Activated effector memory CD4-positive, alpha-beta T cell treated with anti-CD3 and anti-CD28 coated beads, Interleukin-2, amount 50 U/mL, for 16 hours (primary cell): Measurements from ENCODE around the gene ROR2.
A peak's percentile ranks its signal among the peaks of the same experiment; 100 is the strongest.
"Not testable (repeated sequence)": the region's sequence is repeated elsewhere in the genome, so short reads cannot be mapped to it uniquely, and the experiment has no call there.

Experiments used
- DNase-seq: peaks from one replicate; pipeline ENCODE4 v3.0.0-alpha.2; 2020

Gene ROR2

GRCh38 chr9:91814201-91814600 is 135.8 kb downstream of the ROR2 start:
- DNase-seq, result no peak

GRCh38 chr9:91813176-91813795 is 136.7 kb downstream of the ROR2 start:
- DNase-seq, result no peak

- no peak for DNase-seq
Measured at GRCh38 chr9:91812191-91812590, 137.8 kb downstream of the ROR2 start.

- no peak for DNase-seq
Measured at GRCh38 chr9:91811024-91811909, 138.8 kb downstream of the ROR2 start.

GRCh38 chr9:91810286-91810905 is 139.6 kb downstream of the ROR2 start:
- DNase-seq, result no peak

GRCh38 chr9:91809581-91810285 is 140.3 kb downstream of the ROR2 start:
- DNase-seq, result no peak

GRCh38 chr9:91807643-91808246 is 142.3 kb downstream of the ROR2 start:
- no peak for DNase-seq

- no peak for DNase-seq
Measured at GRCh38 chr9:91805031-91805430, 145.0 kb downstream of the ROR2 start.

- no peak for DNase-seq
Measured at GRCh38 chr9:91803970-91804752, 145.9 kb downstream of the ROR2 start.

GRCh38 chr9:91803151-91803940 is 146.7 kb downstream of the ROR2 start:
- DNase-seq, result no peak

- DNase-seq, result no peak
Measured at GRCh38 chr9:91802391-91802790, 147.6 kb downstream of the ROR2 start.

- no peak for DNase-seq
Measured at GRCh38 chr9:91800473-91801030, 149.5 kb downstream of the ROR2 start.

GRCh38 chr9:91799113-91799744 is 150.8 kb downstream of the ROR2 start:
- peak; percentile 53 for DNase-seq

- DNase-seq, result peak; percentile 78
Measured at GRCh38 chr9:91798273-91799112, 151.5 kb downstream of the ROR2 start.

- not testable (repeated sequence) for DNase-seq
Measured at GRCh38 chr9:91797517-91797916, 152.5 kb downstream of the ROR2 start.

- DNase-seq, result peak; percentile 72
Measured at GRCh38 chr9:91796516-91796915, 153.5 kb downstream of the ROR2 start.

- DNase-seq, result peak; percentile 63
Measured at GRCh38 chr9:91795598-91796241, 154.3 kb downstream of the ROR2 start.

GRCh38 chr9:91793371-91793770 is 156.7 kb downstream of the ROR2 start:
- DNase-seq, result not testable (repeated sequence)

GRCh38 chr9:91790917-91791316 is 159.1 kb downstream of the ROR2 start:
- no peak for DNase-seq
